GM21423 (cell line): ENCODE data around the gene KLHL2.
"Not testable (repeated sequence)": the region's sequence is repeated elsewhere in the genome, so short reads cannot be mapped to it uniquely, and the experiment has no call there.

Experiments used
- ATAC-seq: cut with Tn5 transposase; IDR thresholded peaks from one replicate; pipeline ENCODE4 v1.9.1; 2021; ENCODE audit warnings: mild to moderate bottlenecking, moderate library complexity; ENCODE audit not compliant: unreplicated experiment

KLHL2 gene, protein sequence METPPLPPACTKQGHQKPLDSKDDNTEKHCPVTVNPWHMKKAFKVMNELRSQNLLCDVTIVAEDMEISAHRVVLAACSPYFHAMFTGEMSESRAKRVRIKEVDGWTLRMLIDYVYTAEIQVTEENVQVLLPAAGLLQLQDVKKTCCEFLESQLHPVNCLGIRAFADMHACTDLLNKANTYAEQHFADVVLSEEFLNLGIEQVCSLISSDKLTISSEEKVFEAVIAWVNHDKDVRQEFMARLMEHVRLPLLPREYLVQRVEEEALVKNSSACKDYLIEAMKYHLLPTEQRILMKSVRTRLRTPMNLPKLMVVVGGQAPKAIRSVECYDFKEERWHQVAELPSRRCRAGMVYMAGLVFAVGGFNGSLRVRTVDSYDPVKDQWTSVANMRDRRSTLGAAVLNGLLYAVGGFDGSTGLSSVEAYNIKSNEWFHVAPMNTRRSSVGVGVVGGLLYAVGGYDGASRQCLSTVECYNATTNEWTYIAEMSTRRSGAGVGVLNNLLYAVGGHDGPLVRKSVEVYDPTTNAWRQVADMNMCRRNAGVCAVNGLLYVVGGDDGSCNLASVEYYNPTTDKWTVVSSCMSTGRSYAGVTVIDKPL

DNA sequence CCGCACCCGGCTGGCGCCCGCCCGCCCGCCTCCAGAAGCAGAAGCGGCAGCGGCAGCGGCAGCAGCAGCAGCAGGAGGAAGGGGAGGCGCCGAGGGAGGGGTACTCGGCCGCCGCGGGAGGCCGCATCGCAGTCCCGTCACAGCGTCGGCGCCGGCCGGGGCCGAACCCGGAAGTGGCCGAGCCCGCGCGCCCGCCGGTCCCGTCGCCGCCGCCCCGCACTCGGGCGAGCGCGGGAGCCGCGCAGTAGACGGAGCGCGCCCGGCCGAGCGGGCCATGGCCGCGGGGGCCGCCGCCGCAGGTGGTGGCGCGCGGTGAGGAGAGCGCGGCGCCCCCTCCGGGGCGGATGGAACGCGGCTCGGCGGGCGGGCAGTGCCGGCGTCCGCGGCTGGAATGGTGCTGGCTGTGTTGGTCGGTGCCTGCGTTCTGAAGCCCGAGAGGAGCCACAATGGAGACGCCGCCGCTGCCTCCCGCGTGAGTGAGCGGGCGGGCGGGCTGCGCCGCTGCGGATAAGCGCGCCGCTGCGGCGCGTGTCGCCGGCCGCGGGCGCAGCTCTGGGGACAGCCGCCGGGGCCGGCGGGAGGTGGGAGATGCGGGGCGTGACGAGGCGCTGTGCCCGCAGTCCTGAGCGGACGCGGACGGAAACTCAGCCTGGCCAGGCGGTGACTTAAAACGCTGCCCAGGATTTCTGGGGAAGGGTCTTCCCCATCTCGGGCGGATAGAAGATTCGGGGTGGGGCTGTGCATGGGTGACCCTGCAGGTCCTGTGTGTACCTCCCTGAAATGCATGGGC, at the start of gene KLHL2:
TSS of gene KLHL2 (plus strand) at position 131 of the 790 bp plus-strand sequence. CDS start at position 447, 316 bp downstream.
- peak; percentile 87 for ATAC-seq

DNA sequence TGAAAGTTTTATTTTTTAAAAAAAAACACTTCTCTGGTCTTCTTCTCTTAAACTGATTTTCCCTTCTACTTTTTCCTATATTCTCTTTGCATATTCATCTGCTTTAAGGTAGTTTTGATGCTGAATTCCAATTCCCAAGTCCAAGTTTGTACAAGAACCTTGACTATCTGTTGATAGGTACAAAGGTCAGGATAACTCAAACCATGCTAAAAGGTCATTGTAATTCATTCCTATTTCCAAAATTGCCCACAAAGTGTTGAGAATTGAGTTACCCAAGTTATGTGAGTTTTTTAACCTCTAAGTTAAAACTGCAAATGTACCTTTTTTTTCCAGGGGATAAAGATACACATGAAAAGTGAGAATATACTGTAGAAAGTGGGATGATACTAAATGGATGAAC, 48.6 kb upstream of the KLHL2 start:
- no peak for ATAC-seq

DNA sequence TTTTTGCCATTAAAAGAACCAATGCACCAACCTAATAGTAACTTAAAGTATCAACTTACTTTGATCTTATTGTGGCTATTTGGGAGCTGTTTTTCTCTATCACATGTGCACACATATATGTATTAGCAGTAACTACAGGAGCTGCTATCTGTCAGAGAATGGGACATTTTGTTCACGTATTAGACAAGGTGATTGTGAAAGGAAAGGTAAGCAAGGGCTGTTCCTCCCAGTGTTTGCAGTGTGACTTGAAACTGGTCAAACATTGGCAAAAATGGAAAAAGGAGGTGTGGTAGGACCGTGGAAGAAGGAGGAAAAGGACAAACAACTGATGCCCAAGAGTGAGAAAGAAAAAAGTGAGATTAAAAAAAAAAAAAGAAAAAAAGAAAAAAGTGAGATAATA, 43.1 kb upstream of the KLHL2 start:
- ATAC-seq, result no peak

DNA sequence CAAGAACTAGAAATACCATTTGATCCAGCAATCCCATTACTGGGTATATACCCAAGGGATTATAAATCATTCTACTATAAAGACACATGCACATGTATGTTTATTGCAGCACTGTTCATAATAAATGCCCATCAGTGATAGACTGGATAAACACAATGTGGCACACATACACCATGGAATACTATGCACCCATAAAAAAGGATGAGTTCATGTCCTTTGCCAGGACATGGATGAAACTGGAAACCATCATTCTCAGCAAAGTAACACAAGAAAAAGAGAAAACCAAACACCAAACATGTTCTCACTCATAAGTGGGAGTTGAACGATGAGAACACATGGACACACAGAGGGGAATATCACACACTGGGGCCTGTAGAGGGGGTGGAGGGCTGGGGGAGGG, 40.5 kb upstream of the KLHL2 start:
- ATAC-seq, result not testable (repeated sequence)

DNA sequence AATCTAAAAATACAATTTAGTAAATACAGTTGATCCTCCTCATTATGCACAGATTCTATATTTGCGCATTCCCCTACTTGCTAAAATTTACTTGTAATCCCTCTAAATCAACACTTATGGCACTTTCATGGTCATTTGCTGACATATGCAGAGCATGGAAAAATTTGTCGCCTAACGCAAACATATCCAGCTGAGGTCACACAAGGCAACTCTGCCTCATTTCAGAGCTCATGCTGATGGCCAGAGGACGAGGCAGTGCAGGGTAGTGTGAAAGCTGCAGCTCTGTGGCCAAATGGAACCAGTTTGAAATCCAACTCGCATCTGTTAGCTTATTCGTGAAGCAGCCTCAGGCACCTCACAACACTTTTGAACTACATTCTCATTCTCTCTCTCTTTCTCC, 39.7 kb upstream of the KLHL2 start:
- no peak for ATAC-seq

DNA sequence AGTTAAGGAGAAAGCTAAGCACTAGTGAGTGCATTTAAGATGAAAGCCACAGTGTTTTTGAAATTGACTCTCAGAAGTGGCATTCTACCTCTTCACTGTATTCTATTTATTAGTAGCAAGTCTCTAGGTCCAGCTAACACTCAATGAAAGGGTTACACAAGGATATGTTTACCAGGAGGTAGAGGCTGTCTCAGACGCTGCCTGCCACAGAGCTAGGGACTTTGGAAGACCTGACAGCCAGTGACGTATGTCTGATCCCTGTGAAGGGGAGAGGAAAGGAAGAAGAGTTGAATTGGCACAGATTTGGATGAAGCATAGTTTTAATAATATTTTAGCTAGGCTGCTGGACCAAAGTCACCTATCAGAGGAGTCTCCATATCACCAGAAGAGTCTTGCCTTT, 36.5 kb upstream of the KLHL2 start:
- no peak for ATAC-seq

DNA sequence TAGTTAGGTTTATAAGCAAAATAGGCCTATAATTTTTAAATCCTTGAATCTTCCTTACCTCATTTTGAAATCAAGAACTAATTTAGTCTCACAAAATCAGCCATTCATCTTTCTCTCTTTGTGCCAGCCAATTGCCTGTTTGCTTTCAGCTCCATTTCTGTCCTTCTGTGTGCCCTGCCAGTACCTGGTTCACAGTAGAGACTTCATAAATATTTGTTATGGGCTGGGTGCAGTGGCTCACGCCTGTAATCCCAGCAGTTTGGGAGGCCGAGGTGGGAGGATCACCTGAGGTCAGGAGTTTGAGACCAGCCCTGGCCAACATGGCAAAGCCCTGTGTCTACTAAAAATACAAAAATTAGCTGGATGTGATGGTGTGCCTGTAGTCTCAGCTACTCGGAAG, 31.9 kb upstream of the KLHL2 start:
- ATAC-seq, result not testable (repeated sequence)

DNA sequence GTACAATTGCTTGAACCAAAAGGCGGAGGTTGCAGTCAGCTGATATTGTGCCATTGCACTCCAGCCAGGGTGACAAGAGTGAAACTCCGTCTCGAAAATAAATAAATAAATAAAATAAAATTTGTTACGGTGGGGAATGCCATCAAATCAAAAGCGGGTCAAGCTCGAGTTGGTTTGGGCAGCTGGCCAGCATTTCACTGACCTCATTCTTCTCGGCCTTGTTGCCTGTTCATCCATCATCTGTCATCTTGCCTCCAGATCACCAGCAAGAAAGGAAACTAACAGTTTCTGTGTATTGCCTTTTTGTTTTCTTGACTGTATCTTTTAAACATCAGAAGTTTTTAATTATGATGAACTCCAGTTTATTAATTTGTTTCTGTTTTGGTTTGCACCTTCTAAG, 31.5 kb upstream of the KLHL2 start:
- no peak for ATAC-seq

DNA sequence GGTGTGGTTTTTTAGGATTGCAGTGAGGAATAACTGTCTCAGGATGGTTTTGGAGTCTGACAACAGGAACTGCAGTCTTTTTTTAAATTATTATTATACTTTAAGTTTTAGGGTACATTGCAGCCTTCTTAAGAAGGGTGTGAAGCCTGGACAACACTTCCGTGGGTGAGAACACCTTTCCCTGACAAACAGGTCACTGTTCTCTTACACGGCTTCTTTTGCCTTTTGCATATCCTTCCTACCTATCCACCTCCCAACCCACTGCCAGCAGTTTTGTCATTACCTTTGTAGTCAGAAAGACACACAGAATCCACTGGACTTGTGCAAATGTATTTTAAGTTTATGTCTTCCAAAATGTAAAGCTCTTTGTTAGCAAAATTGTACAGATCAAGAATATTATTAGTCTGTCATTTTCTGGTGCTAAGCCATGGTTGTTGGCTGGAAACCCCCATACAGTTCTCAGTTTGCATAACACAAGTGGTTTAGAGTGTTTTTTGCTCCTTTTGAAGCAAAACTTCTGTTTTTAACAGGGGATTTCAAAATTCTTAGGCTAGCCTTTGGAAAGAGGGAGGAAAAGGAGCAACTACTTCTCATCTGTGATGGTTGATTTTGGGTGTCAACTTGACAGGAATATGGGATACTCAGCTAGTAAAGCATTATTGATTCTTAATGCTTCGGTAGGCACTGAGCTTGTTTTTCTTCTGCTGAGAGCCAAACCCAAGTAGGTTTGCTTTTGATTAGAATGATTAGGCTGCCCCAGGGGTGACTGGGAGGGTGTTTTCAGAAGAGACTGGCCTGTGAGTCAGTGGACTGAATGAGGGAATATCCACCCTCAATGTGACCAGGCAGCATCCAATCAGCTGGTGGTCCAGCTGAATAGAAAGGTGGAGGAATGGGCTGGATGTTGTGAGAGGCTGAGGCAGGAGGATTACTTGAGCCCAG, 29.4 kb upstream of the KLHL2 start:
- ATAC-seq, result peak; percentile 63

DNA sequence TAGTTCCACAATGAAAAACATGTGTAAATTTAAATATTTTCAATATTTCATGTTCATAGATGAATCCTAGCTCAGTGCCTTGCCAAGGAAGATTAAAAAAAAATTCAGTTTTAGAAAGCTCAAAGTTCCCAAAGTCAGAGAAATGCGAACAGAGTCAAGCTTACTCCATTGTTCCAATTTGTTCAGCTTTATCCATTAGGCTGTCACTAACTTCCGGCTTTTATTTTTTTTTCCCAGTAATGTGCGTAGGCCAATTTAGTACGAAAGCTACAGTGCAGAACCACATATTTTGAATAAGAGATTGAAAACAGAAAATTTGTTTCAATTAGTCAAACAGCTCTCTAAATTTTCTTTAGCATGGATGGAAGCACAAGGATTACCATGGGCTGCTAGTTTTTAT, 23.1 kb upstream of the KLHL2 start:
- ATAC-seq, result no peak

DNA sequence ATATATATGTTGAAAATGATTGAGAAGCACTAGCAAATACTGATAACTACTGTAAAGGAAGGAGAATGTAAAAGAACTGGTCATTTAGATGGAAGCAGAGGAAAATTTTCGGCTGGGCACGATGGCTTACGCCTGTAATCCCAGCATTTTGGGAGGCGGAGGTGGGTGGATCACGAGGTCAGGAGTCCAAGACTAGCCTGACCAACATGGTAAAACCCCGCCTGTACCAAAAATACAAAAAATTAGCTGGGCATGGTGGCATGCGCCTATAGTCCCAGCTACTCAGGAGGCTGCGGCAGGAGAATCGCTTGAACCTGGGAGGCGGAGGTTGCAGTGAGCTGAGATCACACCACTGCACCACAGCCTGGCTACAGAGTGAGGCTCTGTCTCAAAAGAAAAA, 22.4 kb upstream of the KLHL2 start:
- not testable (repeated sequence) for ATAC-seq

DNA sequence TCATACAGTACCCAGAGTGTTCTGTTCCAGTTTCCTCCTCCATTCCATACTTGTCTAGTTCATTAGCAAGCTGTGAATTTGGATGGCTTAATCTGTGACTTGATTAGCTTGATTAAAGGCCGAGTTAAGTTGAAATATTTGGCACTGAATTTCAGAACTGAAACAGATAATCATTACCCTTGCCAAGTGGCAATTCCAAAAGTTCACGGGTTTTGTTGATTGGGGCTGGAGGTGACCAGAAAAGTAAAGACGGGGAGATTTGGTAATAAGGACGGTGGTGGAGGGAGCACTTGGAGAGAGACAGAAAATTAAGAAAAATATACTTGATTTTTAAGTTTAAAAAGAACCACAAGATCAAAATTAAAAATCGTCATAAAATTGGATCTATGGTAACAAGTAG, 21.9 kb upstream of the KLHL2 start:
- no peak for ATAC-seq

DNA sequence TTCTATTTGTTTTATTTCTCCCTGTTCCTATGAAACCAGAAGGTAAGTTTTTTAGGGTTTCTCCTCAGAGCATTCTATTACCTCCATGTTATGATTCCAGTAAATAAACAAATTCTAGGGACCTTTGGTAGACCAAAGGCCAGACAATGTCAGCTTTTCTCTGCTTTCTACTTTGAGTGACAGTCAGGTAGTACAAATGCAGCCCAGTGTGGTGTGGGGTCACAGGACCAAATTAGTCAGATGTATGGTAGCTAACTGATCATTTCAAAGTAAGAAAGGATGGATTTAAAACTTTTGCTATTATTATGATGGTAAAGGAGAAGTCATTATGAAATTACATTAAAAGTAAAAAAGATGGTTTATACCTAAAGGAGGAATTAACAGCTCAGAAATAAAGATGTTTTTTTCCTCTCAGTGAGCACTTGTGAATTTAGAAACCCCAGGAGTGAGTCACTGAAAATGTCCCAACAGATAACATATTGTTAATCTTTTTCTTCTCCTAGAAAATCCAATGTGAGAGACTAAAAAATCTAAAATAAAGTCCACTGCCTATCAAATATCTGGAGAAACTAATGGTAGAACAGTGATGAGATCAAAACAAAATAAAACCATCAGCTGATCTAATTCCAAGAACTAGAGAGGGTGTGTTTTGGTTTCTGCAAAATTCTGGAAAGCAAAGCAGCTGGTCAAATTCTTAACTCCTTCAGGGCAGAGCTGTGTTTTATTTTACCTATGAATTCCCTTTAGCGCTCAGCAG, 16.6 kb upstream of the KLHL2 start:
- ATAC-seq, result no peak

DNA sequence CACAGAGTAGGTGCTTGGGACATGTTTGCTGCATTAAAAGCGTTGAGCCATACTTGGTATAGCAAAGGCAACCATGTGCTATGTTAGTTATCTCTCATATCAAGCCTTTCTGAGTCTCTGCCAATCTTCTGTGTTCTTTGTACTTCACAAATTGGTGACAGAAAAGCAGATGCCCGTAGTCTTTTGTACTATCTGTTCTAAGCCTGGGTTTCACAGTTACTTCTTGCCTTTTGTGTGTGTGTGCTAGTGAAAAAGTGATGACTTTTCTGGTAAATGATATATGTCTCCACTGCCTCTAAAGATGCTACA, 16.1 kb upstream of the KLHL2 start:
- ATAC-seq, result no peak

DNA sequence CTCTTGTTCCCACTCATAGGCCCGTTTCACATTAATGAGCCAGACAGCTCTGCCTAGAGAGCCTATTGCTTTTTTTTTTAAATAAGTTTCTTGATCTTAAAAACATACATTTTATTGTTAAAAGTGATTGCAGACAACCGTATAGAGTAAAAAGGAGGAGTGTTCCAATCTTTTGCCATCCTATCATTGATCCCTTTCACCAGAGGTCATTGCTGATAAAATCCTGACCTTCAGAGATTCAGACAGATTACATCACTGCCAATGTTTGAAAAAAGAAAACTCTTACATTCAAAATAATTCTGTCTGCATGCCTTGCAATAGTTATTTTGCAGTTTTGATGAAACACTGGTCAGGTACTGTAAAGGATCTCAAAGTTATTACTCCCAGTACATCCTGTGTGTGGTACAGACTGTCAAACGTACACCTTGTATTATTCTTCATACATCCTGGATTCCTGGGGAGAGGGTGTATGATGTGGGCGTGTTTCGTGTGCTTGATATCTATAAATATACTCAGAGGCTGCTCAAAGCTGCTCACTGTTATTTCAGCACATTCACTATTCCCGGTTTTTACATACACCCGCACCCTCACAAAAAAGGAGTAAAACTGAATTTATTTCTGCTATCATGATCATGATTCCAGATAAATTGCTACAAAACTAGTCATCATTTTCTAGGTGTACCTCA, 15.4 kb upstream of the KLHL2 start:
- no peak for ATAC-seq

DNA sequence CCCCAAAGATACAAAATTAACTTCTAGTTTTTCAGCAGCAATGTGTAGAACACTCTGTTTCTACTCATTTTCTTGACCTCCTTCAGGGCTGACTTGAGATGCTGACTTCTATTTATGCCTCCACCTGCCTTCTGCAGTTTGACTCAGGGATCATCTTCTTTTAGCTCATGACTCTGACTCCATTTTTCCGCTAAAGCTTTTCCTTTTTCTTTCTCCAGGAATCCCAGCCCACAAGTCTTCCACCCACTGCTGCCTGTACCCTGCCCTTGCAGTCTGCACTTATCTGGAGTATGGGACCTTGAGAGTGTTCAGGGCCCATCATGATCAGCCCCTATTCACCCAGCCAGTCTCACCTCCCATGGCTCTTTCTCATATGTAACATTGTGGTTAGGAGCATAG, 14.9 kb upstream of the KLHL2 start:
- no peak for ATAC-seq

DNA sequence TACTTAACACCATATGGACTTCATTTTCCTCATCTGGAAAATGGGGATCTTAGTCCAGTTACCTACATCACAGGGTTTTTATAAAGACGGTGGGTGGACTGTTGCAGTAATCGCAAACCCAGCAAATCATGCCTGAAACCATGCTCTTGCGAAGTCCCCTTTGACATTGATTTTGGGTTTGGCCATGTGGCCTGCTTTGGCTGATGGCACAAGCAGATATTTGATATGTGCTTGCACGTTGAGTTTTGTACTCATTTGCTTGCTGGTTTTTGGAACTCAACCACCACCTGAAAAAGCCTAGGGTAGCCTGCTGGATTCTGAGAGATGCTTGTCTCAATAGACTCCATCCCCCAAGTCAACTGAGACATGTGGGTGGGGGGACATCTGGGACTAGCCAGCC, 14.4 kb upstream of the KLHL2 start:
- ATAC-seq, result no peak

DNA sequence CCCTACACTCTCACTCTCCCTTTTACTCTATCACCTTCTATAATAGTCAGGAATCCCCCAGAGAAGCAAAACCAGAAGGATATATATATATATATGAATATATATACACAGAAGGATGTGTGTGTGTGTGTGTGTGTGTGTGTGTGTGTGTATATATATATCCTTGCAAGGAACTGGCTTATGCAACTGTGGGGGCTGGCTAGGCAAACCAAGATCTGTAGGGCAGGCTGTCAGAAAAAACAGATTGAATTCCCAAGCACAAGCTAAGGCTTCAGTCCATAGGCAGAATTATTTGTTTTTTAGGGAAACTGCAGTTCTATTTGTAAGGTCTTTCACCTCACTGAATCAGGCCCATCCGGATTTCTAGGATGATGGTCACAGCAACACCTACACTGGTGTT, 13.0 kb upstream of the KLHL2 start:
- ATAC-seq, result no peak

DNA sequence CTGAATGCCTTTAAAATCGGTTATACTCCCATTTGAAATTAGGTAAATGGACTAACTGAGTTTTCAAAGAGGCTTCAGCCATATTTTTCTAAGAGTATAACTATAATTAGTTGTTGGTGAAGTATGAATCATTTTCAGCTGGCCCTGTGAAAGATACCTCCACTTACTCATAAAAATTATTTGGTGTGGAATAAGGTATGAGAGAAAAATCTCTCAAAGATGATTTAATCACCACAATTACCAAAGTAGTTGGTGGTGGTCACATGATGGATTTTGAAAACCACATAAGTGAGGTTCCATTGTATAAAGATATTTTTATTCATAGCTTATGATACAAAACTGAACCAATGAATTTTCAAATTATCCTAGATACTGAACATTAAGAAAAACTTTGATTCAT, 9.0 kb upstream of the KLHL2 start:
- no peak for ATAC-seq

DNA sequence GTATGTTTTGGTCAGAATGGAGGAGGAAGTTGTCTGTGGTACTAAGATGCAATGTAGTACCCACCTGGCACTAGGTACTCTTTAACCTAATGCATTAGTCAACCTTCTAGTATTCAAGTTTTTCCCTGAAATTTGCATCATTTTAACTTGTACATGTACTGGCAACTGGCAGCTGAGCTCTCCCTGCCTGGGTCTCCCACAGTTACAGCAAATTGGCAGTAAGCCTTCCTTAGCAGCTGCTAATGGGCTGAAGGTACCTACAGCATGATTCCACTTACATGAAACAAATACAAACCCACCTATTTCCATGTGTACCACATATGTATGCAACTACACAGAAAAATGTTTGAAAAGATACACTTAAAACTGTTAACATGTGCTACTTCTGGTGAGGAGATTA, 8.1 kb upstream of the KLHL2 start:
- ATAC-seq, result no peak
